Stomach smooth muscle (tissue), 2 donors: ENCODE results near the gene ADGRB2.

Source experiments
- H3K27ac ChIP-seq: one replicate; pipeline ENCODE4 v1.7.0; 2013; ENCODE audit warnings: mild to moderate bottlenecking, low read length, inconsistent platforms
- H3K27me3 ChIP-seq, 2 donors: one replicate each; pipeline ENCODE4 v1.7.0; 2013; ENCODE audit warnings: low read length in 2 of 2; ENCODE audit not compliant: insufficient read depth in 2 of 2, control insufficient read depth in 1 of 2
- H3K36me3 ChIP-seq, 2 donors: one replicate each; pipeline ENCODE4 v1.7.0; 2013; ENCODE audit warnings: low read length in 2 of 2; ENCODE audit not compliant: control insufficient read depth in 2 of 2, insufficient read depth in 2 of 2
- H3K4me1 ChIP-seq: one replicate; pipeline ENCODE4 v1.7.0; 2013; ENCODE audit warnings: low read length; ENCODE audit not compliant: control insufficient read depth, insufficient read depth
- H3K4me3 ChIP-seq, 2 donors: one replicate each; pipeline ENCODE4 v1.7.0; 2013; ENCODE audit warnings: low read length in 2 of 2
- H3K9ac ChIP-seq, 2 donors: one replicate each; pipeline ENCODE4 v1.7.0; 2013; ENCODE audit warnings: low read length in 2 of 2, mild to moderate bottlenecking in 1 of 2
- H3K9me3 ChIP-seq, 2 donors: one replicate each; pipeline ENCODE4 v1.7.0; 2013; ENCODE audit warnings: low read length in 2 of 2; ENCODE audit not compliant: control insufficient read depth in 2 of 2
- donor health status: healthy.
- donor health status: Pancreatic carcinoma.

ADGRB2 gene

GRCh38 chr1:31764312-31765040, at the start of gene ADGRB2:
ADGRB2 (minus strand) TSS chr1:31764340; CDS start chr1:31757221, 7,119 bp downstream.
- Histone ChIP-seq H3K27me3 (peaks cover 11 to 15% of the 10 kb centered on the region in 2 donors), H3K9ac (peak within 1 kb of the TSS in 1 of 2 donors; percentile 51), H3K9me3 (no peaks in the 10 kb centered on the region), H3K4me3 (peak within 1 kb of the TSS; percentile 71), H3K36me3 (no peaks in the 10 kb centered on the region), H3K27ac (no peak within 1 kb of the TSS), H3K4me1 (peaks cover 40% of the 10 kb centered on the region)

- Histone ChIP-seq H3K27ac (no peak overlapping the region), H3K4me3 (no peak overlapping the region), H3K9me3 (no peaks in the 10 kb centered on the region), H3K4me1 (no peaks in the 10 kb centered on the region), H3K36me3 (no peaks in the 10 kb centered on the region), H3K27me3 (no peaks in the 10 kb centered on the region), H3K9ac (no peak overlapping the region)
Observed at GRCh38 chr1:31812158-31812829, 48.2 kb upstream of the ADGRB2 start.

DNA sequence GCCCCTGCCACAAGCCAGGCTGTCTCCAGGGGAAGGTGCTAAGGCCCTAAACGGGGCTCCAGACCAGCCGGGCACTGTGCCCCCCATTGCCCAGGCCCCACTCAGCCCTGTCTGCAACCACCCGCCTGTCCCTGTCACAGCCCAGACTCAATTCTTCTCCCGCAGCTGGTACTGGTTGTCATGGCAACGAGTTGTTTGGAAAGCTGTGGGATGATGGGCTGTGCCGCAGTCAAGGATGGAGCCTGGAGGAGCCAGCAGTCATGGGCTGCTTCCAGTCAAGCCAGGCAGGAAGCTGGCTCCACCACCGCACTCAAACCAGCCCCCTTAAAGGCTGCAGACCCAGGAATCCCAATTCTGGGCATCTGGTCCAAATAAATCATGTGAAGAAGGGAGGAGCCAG, 47.5 kb upstream of the ADGRB2 start:
- H3K36me3 ChIP-seq, result no peaks in the 10 kb centered on the region
- no peak overlapping the region for H3K27ac ChIP-seq
- no peaks in the 10 kb centered on the region for H3K9me3 ChIP-seq
- H3K4me1 ChIP-seq, result no peaks in the 10 kb centered on the region
- no peak overlapping the region for H3K4me3 ChIP-seq
- no peak overlapping the region for H3K9ac ChIP-seq
- H3K27me3 ChIP-seq, result no peaks in the 10 kb centered on the region

DNA sequence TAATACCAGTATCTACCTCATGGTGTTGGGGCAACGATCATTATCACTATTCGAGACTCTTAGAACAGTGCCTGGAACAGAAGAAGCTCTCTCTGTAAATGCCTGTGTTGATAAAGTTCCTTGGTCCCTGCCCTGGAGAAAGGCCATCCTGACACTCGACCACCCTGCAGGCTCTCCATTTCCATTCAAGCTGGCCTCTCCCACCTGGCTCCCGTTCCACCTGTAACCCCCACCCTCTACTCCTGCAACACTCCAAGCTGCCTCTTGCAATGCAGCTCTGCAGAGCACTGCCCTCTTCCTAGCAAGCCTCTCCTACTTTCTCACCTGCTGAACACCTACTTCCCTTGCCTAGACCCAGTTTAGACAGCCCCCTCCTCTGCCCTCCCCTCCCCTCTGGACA, 45.6 kb upstream of the ADGRB2 start:
- Histone ChIP-seq H3K27ac (no peak overlapping the region), H3K4me1 (no peaks in the 10 kb centered on the region), H3K9ac (no peak overlapping the region), H3K27me3 (no peaks in the 10 kb centered on the region), H3K36me3 (no peaks in the 10 kb centered on the region), H3K9me3 (no peaks in the 10 kb centered on the region), H3K4me3 (no peak overlapping the region)

GRCh38 chr1:31807273-31808048, 43.3 kb upstream of the ADGRB2 start:
- no peak overlapping the region for H3K27ac ChIP-seq
- H3K4me3 ChIP-seq, result no peak overlapping the region
- no peaks in the 10 kb centered on the region for H3K4me1 ChIP-seq
- H3K9ac ChIP-seq, result no peak overlapping the region
- H3K27me3 ChIP-seq, result no peaks in the 10 kb centered on the region
- H3K9me3 ChIP-seq, result no peaks in the 10 kb centered on the region
- no peaks in the 10 kb centered on the region for H3K36me3 ChIP-seq

DNA sequence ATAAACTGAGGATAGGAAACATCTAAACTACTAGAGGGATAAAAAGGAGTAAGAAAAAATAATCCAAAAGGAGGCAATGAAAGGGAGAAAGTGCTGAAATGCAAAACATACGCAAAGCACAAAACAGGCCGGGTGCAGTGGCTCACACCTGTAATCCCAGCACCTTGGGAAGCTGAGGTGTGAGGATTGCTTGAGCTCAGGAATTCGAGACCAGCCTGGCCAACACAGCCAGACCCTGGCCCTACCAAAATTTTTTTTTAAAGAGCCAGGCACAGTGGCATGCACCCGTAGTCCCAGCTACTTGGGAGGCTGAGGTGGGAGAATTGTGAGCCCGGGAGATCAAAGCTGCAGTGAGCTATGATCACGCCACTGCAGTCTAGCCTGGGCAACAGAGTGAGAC, 41.2 kb upstream of the ADGRB2 start:
- Histone ChIP-seq H3K4me1 (no peaks in the 10 kb centered on the region), H3K36me3 (no peaks in the 10 kb centered on the region), H3K27ac (no peak overlapping the region), H3K9ac (no peak overlapping the region), H3K9me3 (no peaks in the 10 kb centered on the region), H3K4me3 (no peak overlapping the region), H3K27me3 (no peaks in the 10 kb centered on the region)

DNA sequence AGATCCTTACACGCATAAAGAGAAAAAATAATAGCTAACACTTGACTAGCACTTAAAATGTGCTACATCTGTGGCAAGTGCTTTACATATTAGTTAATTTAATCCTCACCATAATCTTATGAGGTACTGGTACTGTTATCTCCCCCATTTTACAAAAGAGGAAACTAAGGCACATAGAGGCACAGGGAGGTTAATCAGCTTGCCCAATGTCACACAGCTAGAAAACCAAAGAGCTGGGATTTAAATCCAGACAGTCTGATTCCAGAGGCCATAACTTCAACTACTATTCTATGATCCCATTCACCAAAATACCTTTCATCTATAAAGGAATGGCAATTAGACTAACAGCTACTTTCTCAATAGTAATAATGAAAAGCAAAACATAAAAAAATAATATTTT, 40.0 kb upstream of the ADGRB2 start:
- no peak overlapping the region for H3K4me3 ChIP-seq
- H3K9me3 ChIP-seq, result no peaks in the 10 kb centered on the region
- no peaks in the 10 kb centered on the region for H3K36me3 ChIP-seq
- no peaks in the 10 kb centered on the region for H3K4me1 ChIP-seq
- H3K27ac ChIP-seq, result no peak overlapping the region
- H3K27me3 ChIP-seq, result peaks cover 0 to 2% of the 10 kb centered on the region in 2 donors
- no peak overlapping the region for H3K9ac ChIP-seq

DNA sequence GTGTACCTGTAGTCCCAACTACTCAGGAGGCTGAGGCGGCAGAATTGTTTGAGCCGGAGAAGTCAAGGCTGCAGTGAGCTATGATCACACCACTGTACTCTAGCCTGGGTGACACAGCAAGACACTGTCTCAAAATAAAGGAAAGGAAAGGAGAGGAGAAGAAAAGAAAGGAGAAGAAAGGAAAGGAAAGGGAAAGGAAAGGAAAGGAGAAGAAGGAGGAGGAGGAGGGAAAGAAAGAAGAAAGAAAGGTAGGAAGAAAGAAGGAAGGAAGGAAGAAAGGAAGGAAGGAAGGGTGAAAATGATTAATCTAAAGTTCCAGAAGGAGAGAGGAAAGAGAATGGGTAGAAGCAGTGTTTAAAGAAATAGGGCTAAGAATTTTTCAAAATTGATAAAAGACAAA, 39.5 kb upstream of the ADGRB2 start:
- no peaks in the 10 kb centered on the region for H3K4me1 ChIP-seq
- H3K9ac ChIP-seq, result no peak overlapping the region
- no peak overlapping the region for H3K4me3 ChIP-seq
- no peak overlapping the region for H3K27ac ChIP-seq
- H3K36me3 ChIP-seq, result no peaks in the 10 kb centered on the region
- H3K9me3 ChIP-seq, result no peaks in the 10 kb centered on the region
- peaks cover 2 to 3% of the 10 kb centered on the region in 2 donors for H3K27me3 ChIP-seq

- H3K4me1 ChIP-seq, result no peaks in the 10 kb centered on the region
- no peak overlapping the region for H3K4me3 ChIP-seq
- no peak overlapping the region for H3K27ac ChIP-seq
- peaks cover 2 to 4% of the 10 kb centered on the region in 2 donors for H3K27me3 ChIP-seq
- H3K9me3 ChIP-seq, result no peaks in the 10 kb centered on the region
- H3K9ac ChIP-seq, result no peak overlapping the region
- H3K36me3 ChIP-seq, result no peaks in the 10 kb centered on the region
Observed at GRCh38 chr1:31802190-31803150, 38.3 kb upstream of the ADGRB2 start.

GRCh38 chr1:31801458-31801857, 37.3 kb upstream of the ADGRB2 start:
- Histone ChIP-seq H3K4me3 (no peak overlapping the region), H3K36me3 (no peaks in the 10 kb centered on the region), H3K9ac (no peak overlapping the region), H3K4me1 (no peaks in the 10 kb centered on the region), H3K9me3 (no peaks in the 10 kb centered on the region), H3K27ac (no peak overlapping the region), H3K27me3 (peaks cover 5 to 13% of the 10 kb centered on the region in 2 donors)
